ENCODE measurements around the gene HDAC1. TPM values are rescaled to one million over a fixed set of nuclear protein-coding genes. Genes with fewer than 3 reads are reported as not detected.

Gene HDAC1
- total RNA-seq, 1 donor from 2014 or later, result 37.6 TPM

- Histone ChIP-seq H3K4me1 (ENCODE audit: control insufficient read depth in 3 of 3, insufficient read depth in 3 of 3, low read length in 3 of 3) (peaks cover 13 to 27% (median 22%) of the 10 kb centered on the region in 3 donors), H3K36me3 (ENCODE audit: control insufficient read depth in 3 of 3, insufficient read depth in 3 of 3, low read length in 3 of 3) (peaks cover 16 to 18% (median 17%) of the 10 kb centered on the region in 3 donors), H3K9me3 (ENCODE audit: control insufficient read depth in 3 of 3, low read length in 3 of 3) (no peaks in the 10 kb centered on the region), H3K4me3 (ENCODE audit: low read length in 3 of 3) (peak within 1 kb of the TSS in 2 of 3 donors; percentile 58 to 59), H3K27ac (ENCODE audit: low read depth, low read length) (no peak within 1 kb of the TSS), H3K9ac (ENCODE audit: low read depth in 1 of 3, low read length in 3 of 3) (peak within 1 kb of the TSS in 1 of 3 donors; percentile 54), H3K27me3 (ENCODE audit: control insufficient read depth in 3 of 3, insufficient read depth in 3 of 3, low read length in 3 of 3) (peaks cover 0 to 4% (median 0%) of the 10 kb centered on the region in 3 donors)
These were observed 44.1 kb downstream of the HDAC1 start, which contains the start of gene MARCKSL1 for GRCh38 chr1:32335790-32336590. Gene MARCKSL1, minus strand, starts transcription at chr1:32336233. Its CDS starts 200 bp downstream, at chr1:32336033.

- no peak overlapping the region for H3K9ac ChIP-seq (ENCODE audit: low read depth in 1 of 3, low read length in 3 of 3)
- peak overlapping the region in 1 of 3 donors; percentile 49 for H3K4me3 ChIP-seq (ENCODE audit: low read length in 3 of 3)
- H3K27ac ChIP-seq (ENCODE audit: low read depth, low read length), result no peak overlapping the region
- H3K27me3 ChIP-seq (ENCODE audit: control insufficient read depth in 3 of 3, insufficient read depth in 3 of 3, low read length in 3 of 3), result peaks cover 0 to 4% (median 0%) of the 10 kb centered on the region in 3 donors
- H3K9me3 ChIP-seq (ENCODE audit: control insufficient read depth in 3 of 3, low read length in 3 of 3), result no peaks in the 10 kb centered on the region
- H3K4me1 ChIP-seq (ENCODE audit: control insufficient read depth in 3 of 3, insufficient read depth in 3 of 3, low read length in 3 of 3), result peaks cover 13 to 31% (median 22%) of the 10 kb centered on the region in 3 donors
- H3K36me3 ChIP-seq (ENCODE audit: control insufficient read depth in 3 of 3, insufficient read depth in 3 of 3, low read length in 3 of 3), result peaks cover 11 to 12% (median 12%) of the 10 kb centered on the region in 3 donors
These were observed 44.7 kb downstream of the HDAC1 start for GRCh38 chr1:32336591-32336932.

- H3K4me1 ChIP-seq (ENCODE audit: control insufficient read depth in 3 of 3, insufficient read depth in 3 of 3, low read length in 3 of 3), result peaks cover 13 to 34% (median 22%) of the 10 kb centered on the region in 3 donors
- H3K9ac ChIP-seq (ENCODE audit: low read depth in 1 of 3, low read length in 3 of 3), result no peak overlapping the region
- H3K4me3 ChIP-seq (ENCODE audit: low read length in 3 of 3), result no peak overlapping the region
- no peak overlapping the region for H3K27ac ChIP-seq (ENCODE audit: low read depth, low read length)
- no peaks in the 10 kb centered on the region for H3K9me3 ChIP-seq (ENCODE audit: control insufficient read depth in 3 of 3, low read length in 3 of 3)
- peaks cover 6 to 8% (median 7%) of the 10 kb centered on the region in 3 donors for H3K36me3 ChIP-seq (ENCODE audit: control insufficient read depth in 3 of 3, insufficient read depth in 3 of 3, low read length in 3 of 3)
- H3K27me3 ChIP-seq (ENCODE audit: control insufficient read depth in 3 of 3, insufficient read depth in 3 of 3, low read length in 3 of 3), result peaks cover 0 to 4% (median 0%) of the 10 kb centered on the region in 3 donors
These were observed 45.2 kb downstream of the HDAC1 start for GRCh38 chr1:32336963-32337675.

GRCh38 chr1:32337855-32338636 is 46.2 kb downstream of the HDAC1 start:
- H3K27ac ChIP-seq (ENCODE audit: low read depth, low read length), result no peak overlapping the region

GRCh38 chr1:32338637-32339145 is 46.8 kb downstream of the HDAC1 start:
- Histone ChIP-seq H3K4me1 (ENCODE audit: control insufficient read depth in 3 of 3, insufficient read depth in 3 of 3, low read length in 3 of 3) (peaks cover 13 to 34% (median 22%) of the 10 kb centered on the region in 3 donors), H3K4me3 (ENCODE audit: low read length in 3 of 3) (no peak overlapping the region), H3K36me3 (ENCODE audit: control insufficient read depth in 3 of 3, insufficient read depth in 3 of 3, low read length in 3 of 3) (no peaks in the 10 kb centered on the region), H3K27me3 (ENCODE audit: control insufficient read depth in 3 of 3, insufficient read depth in 3 of 3, low read length in 3 of 3) (peaks cover 0 to 4% (median 0%) of the 10 kb centered on the region in 3 donors), H3K9ac (ENCODE audit: low read depth in 1 of 3, low read length in 3 of 3) (no peak overlapping the region), H3K27ac (ENCODE audit: low read depth, low read length) (no peak overlapping the region), H3K9me3 (ENCODE audit: control insufficient read depth in 3 of 3, low read length in 3 of 3) (no peaks in the 10 kb centered on the region)

More at GRCh38 chr1:32337855-32338636, 46.2 kb downstream of the HDAC1 start:
- peaks cover 13 to 34% (median 22%) of the 10 kb centered on the region in 3 donors for H3K4me1 ChIP-seq (ENCODE audit: control insufficient read depth in 3 of 3, insufficient read depth in 3 of 3, low read length in 3 of 3)
- no peaks in the 10 kb centered on the region for H3K9me3 ChIP-seq (ENCODE audit: control insufficient read depth in 3 of 3, low read length in 3 of 3)
- H3K36me3 ChIP-seq (ENCODE audit: control insufficient read depth in 3 of 3, insufficient read depth in 3 of 3, low read length in 3 of 3), result no peaks in the 10 kb centered on the region
- no peak overlapping the region for H3K4me3 ChIP-seq (ENCODE audit: low read length in 3 of 3)
- peaks cover 0 to 4% (median 0%) of the 10 kb centered on the region in 3 donors for H3K27me3 ChIP-seq (ENCODE audit: control insufficient read depth in 3 of 3, insufficient read depth in 3 of 3, low read length in 3 of 3)
- no peak overlapping the region for H3K9ac ChIP-seq (ENCODE audit: low read depth in 1 of 3, low read length in 3 of 3)

- peaks cover 13 to 31% (median 20%) of the 10 kb centered on the region in 3 donors for H3K4me1 ChIP-seq (ENCODE audit: control insufficient read depth in 3 of 3, insufficient read depth in 3 of 3, low read length in 3 of 3)
- no peak overlapping the region for H3K4me3 ChIP-seq (ENCODE audit: low read length in 3 of 3)
- H3K9me3 ChIP-seq (ENCODE audit: control insufficient read depth in 3 of 3, low read length in 3 of 3), result no peaks in the 10 kb centered on the region
- no peak overlapping the region for H3K9ac ChIP-seq (ENCODE audit: low read depth in 1 of 3, low read length in 3 of 3)
- no peaks in the 10 kb centered on the region for H3K36me3 ChIP-seq (ENCODE audit: control insufficient read depth in 3 of 3, insufficient read depth in 3 of 3, low read length in 3 of 3)
- peaks cover 0 to 2% (median 0%) of the 10 kb centered on the region in 3 donors for H3K27me3 ChIP-seq (ENCODE audit: control insufficient read depth in 3 of 3, insufficient read depth in 3 of 3, low read length in 3 of 3)
- H3K27ac ChIP-seq (ENCODE audit: low read depth, low read length), result no peak overlapping the region
These were observed 47.6 kb downstream of the HDAC1 start for GRCh38 chr1:32339363-32339978.

- Histone ChIP-seq H3K9me3 (ENCODE audit: control insufficient read depth in 3 of 3, low read length in 3 of 3) (no peaks in the 10 kb centered on the region), H3K27me3 (ENCODE audit: control insufficient read depth in 3 of 3, insufficient read depth in 3 of 3, low read length in 3 of 3) (no peaks in the 10 kb centered on the region), H3K4me3 (ENCODE audit: low read length in 3 of 3) (no peak overlapping the region), H3K9ac (ENCODE audit: low read depth in 1 of 3, low read length in 3 of 3) (peak overlapping the region in 1 of 3 donors; percentile 20), H3K27ac (ENCODE audit: low read depth, low read length) (no peak overlapping the region), H3K4me1 (ENCODE audit: control insufficient read depth in 3 of 3, insufficient read depth in 3 of 3, low read length in 3 of 3) (peaks cover 5 to 25% (median 15%) of the 10 kb centered on the region in 3 donors), H3K36me3 (ENCODE audit: control insufficient read depth in 3 of 3, insufficient read depth in 3 of 3, low read length in 3 of 3) (no peaks in the 10 kb centered on the region)
These were observed 49.4 kb downstream of the HDAC1 start for GRCh38 chr1:32341186-32341757.

- H3K36me3 ChIP-seq (ENCODE audit: control insufficient read depth in 3 of 3, insufficient read depth in 3 of 3, low read length in 3 of 3), result no peaks in the 10 kb centered on the region
- no peaks in the 10 kb centered on the region for H3K27me3 ChIP-seq (ENCODE audit: control insufficient read depth in 3 of 3, insufficient read depth in 3 of 3, low read length in 3 of 3)
- no peaks in the 10 kb centered on the region for H3K9me3 ChIP-seq (ENCODE audit: control insufficient read depth in 3 of 3, low read length in 3 of 3)
- H3K4me1 ChIP-seq (ENCODE audit: control insufficient read depth in 3 of 3, insufficient read depth in 3 of 3, low read length in 3 of 3), result peaks cover 5 to 20% (median 10%) of the 10 kb centered on the region in 3 donors
- no peak overlapping the region for H3K9ac ChIP-seq (ENCODE audit: low read depth in 1 of 3, low read length in 3 of 3)
- H3K27ac ChIP-seq (ENCODE audit: low read depth, low read length), result no peak overlapping the region
- H3K4me3 ChIP-seq (ENCODE audit: low read length in 3 of 3), result no peak overlapping the region
These were observed 50.1 kb downstream of the HDAC1 start for GRCh38 chr1:32341971-32342370.

GRCh38 chr1:32342704-32343103 is 50.8 kb downstream of the HDAC1 start:
- Histone ChIP-seq H3K4me3 (ENCODE audit: low read length in 3 of 3) (no peak overlapping the region), H3K9me3 (ENCODE audit: control insufficient read depth in 3 of 3, low read length in 3 of 3) (no peaks in the 10 kb centered on the region), H3K27me3 (ENCODE audit: control insufficient read depth in 3 of 3, insufficient read depth in 3 of 3, low read length in 3 of 3) (no peaks in the 10 kb centered on the region), H3K4me1 (ENCODE audit: control insufficient read depth in 3 of 3, insufficient read depth in 3 of 3, low read length in 3 of 3) (peaks cover 3 to 15% (median 6%) of the 10 kb centered on the region in 3 donors), H3K9ac (ENCODE audit: low read depth in 1 of 3, low read length in 3 of 3) (no peak overlapping the region), H3K36me3 (ENCODE audit: control insufficient read depth in 3 of 3, insufficient read depth in 3 of 3, low read length in 3 of 3) (no peaks in the 10 kb centered on the region), H3K27ac (ENCODE audit: low read depth, low read length) (no peak overlapping the region)
